ENCODE results near the gene C4BPA. TPM values are rescaled to one million over a fixed set of nuclear protein-coding genes. Genes with fewer than 3 reads are reported as not detected.

Gene C4BPA
- total and polyA plus RNA-seq, 2 of the 8 experiments (the other 6 are each of a cell fraction or from before 2014, with no cell fraction given) = not detected

GRCh38 chr1:207058878-207059867, 44.9 kb upstream of the C4BPA start:
- Histone ChIP-seq H3K9ac (replicated peaks in 1 of 4; ENCODE audit: extremely low read depth in 1 of 4, low read depth in 3 of 4, low read length in 3 of 4) (no peak overlapping the region; a peak in 1 of 7 replicates), H4K20me1 (replicated peaks in 1 of 2; ENCODE audit: control insufficient read depth in 1 of 2, insufficient read depth in 2 of 2, low read length in 2 of 2) (no peaks in the 10 kb centered on the region), H3K23ac (ENCODE audit: insufficient read length) (no peak overlapping the region), H3K18ac (ENCODE audit: extremely low read depth, low read length) (no peak overlapping the region), H2BK15ac (ENCODE audit: low read length) (no peak overlapping the region), H3K79me1 (ENCODE audit: low read depth, low read length) (no peaks in the 10 kb centered on the region), H4K8ac (ENCODE audit: extremely low read depth, insufficient read depth, low read length) (no peak overlapping the region), H3K36me3 (ENCODE audit: control insufficient read depth in 2 of 4, insufficient read depth in 4 of 4, low read length in 3 of 4) (peaks cover 0 to 17% (median 9%) of the 10 kb centered on the region in 4 experiments; a peak in 4 of 8 replicates), H2BK5ac (ENCODE audit: low read depth, low read length) (no peak overlapping the region), H3K4me2 (ENCODE audit: insufficient read depth in 1 of 2, low read depth in 2 of 2, low read length in 2 of 2) (no peak overlapping the region), H2BK20ac (ENCODE audit: low read length) (no peak overlapping the region), H3K4me3 (ENCODE audit: extremely low read depth in 1 of 4, insufficient read depth in 2 of 4, low read depth in 3 of 4, low read length in 4 of 4) (no peak overlapping the region), H3K9me3 (ENCODE audit: insufficient read depth in 2 of 2, low read depth in 1 of 2, low read length in 1 of 2) (no peaks in the 10 kb centered on the region), H3K56ac (replicated peaks; ENCODE audit: insufficient read length, low read depth, low read length) (no peak overlapping the region), H3K27ac (ENCODE audit: low read depth, low read length) (no peak overlapping the region), H2BK12ac (ENCODE audit: low read depth, low read length) (no peak overlapping the region), H3K23me2 (ENCODE audit: low read depth, low read length) (no peaks in the 10 kb centered on the region), H3K4ac (replicated peaks; ENCODE audit: insufficient read length, low read depth, low read length) (no peak overlapping the region), H4K5ac (ENCODE audit: insufficient read length, low read depth, low read length) (no peak overlapping the region), H3K79me2 (ENCODE audit: control insufficient read depth in 1 of 2, insufficient read depth in 2 of 2, low read length in 2 of 2) (no peaks in the 10 kb centered on the region), H2AFZ (ENCODE audit: low read length) (no peak overlapping the region), H3K14ac (ENCODE audit: insufficient read length) (no peak overlapping the region), H4K91ac (replicated peaks; ENCODE audit: insufficient read length, low read length) (no peak overlapping the region), H2BK120ac (replicated peaks; ENCODE audit: low read depth, low read length) (no peak overlapping the region), H3K27me3 (replicated peaks in 1 of 4; ENCODE audit: control insufficient read depth in 3 of 4, extremely low read depth in 1 of 4, insufficient read depth in 3 of 4, low read length in 3 of 4) (no peaks in the 10 kb centered on the region), H3K4me1 (replicated peaks in 1 of 4; ENCODE audit: control insufficient read depth in 3 of 4, insufficient read depth in 4 of 4, low read length in 3 of 4) (peaks cover 0 to 3% (median 1%) of the 10 kb centered on the region in 4 experiments; a peak in 2 of 7 replicates), H2AK5ac (ENCODE audit: low read depth, low read length) (no peak overlapping the region)
- WGBS, 2 experiments (ENCODE audit: extremely low coverage in 1 of 2, insufficient coverage in 1 of 2, insufficient read length in 1 of 2, insufficient replicate concordance in 2 of 2, low coverage in 1 of 2, low lambda C conversion rate in 2 of 2, missing lambda C conversion rate in 1 of 2) = 82% methylated on average over 6 of the region's 6 CpGs; no CpG with 5 or more reads in 1 of the 2 experiments
- CTCF ChIA-PET (ENCODE audit: partially characterized antibody) = interaction anchor here (0.5 to 3.5 kb wide), 14 partner anchors 9 to 559 kb away, joined by 3 to 21 read pairs (median 4); no protein-coding TSS in a partner anchor
- FAIRE-seq = no peak
- POLR2A ChIA-PET (ENCODE audit: partially characterized antibody) = interaction anchor here (1.0 to 2.8 kb wide), 3 partner anchors 8 to 27 kb away, joined by 3 to 9 read pairs (median 3); partner anchors contain the start of genes C1orf116 and YOD1
- DNase-seq (ENCODE audit: low read depth in 1 of 2, low spot score in 2 of 2) = no peak
- TF ChIP-seq MAFK (IDR thresholded peaks at IDR 0.05; ENCODE audit: low read depth, low read length) = no peak
- TF ChIP-seq POU5F1 (IDR thresholded peaks at IDR 0.05; ENCODE audit: low read depth, low read length) = no peak
- TF ChIP-seq TAF7 (optimal IDR thresholded peaks at IDR 0.05; ENCODE audit: borderline replicate concordance, low read depth, low read length) = no peak
- TF ChIP-seq YY1 (IDR thresholded peaks at IDR 0.05; ENCODE audit: low read depth, low read length) = no peak
- TF ChIP-seq JUND (IDR thresholded peaks at IDR 0.05; ENCODE audit: low read length) = no peak
- TF ChIP-seq EP300 (IDR thresholded peaks at IDR 0.05; ENCODE audit: borderline replicate concordance in 1 of 2, low read depth in 2 of 2, low read length in 2 of 2) = no peak
- TF ChIP-seq CTCF (IDR thresholded peaks at IDR 0.05; ENCODE audit: control extremely low read depth in 1 of 3, insufficient read depth in 1 of 3, low read depth in 1 of 3, low read length in 3 of 3) = peak; percentile 35 to 55 (median 37); a peak in 3 of 4 replicates
